Measurements from ENCODE around the gene IFIT1B. TPM values are rescaled to one million over a fixed set of nuclear protein-coding genes. Genes with fewer than 3 reads are reported as not detected.

IFIT1B gene
- total RNA-seq, 2 experiments from 2014 or later = 0.11 to 0.14 TPM

GRCh38 chr10:89342206-89342958 is 35.5 kb upstream of the IFIT1B start:
- intact Hi-C loops (cut with DNase I, micrococcal nuclease) = no loop called here
- peaks cover 6% of the 10 kb centered on the region for H3K4me1 Mint-ChIP-seq (ENCODE audit: low read depth)
- Histone ChIP-seq H3K27ac (ENCODE audit: low read depth in 1 of 2, low read length in 2 of 2) (no peak overlapping the region), H3K36me3 (ENCODE audit: insufficient read depth, low read length) (peaks cover 6% of the 10 kb centered on the region), H3K4me1 (ENCODE audit: insufficient read depth, low read length) (peaks cover 4% of the 10 kb centered on the region), H3K4me3 (ENCODE audit: low read length) (no peak overlapping the region), H3K27me3 (ENCODE audit: control insufficient read depth in 1 of 2, insufficient read depth in 2 of 2, low read length in 2 of 2) (no peaks in the 10 kb centered on the region), H3K9me3 (ENCODE audit: control insufficient read depth in 1 of 2, insufficient read depth in 1 of 2, low read length in 2 of 2) (no peaks in the 10 kb centered on the region)
- ChIA-PET CTCF (interaction anchor here (0.9 kb wide), 1 partner anchor 27 kb away, joined by 4 read pairs; no protein-coding TSS in a partner anchor), POLR2A (interaction anchor here (1.1 kb wide), 1 partner anchor 41 kb away, joined by 4 read pairs; the partner anchor contains the start of gene IFIT2)
- H3K4me3 Mint-ChIP-seq = no peak overlapping the region
- peaks cover 36% of the 10 kb centered on the region for H3K36me3 Mint-ChIP-seq (ENCODE audit: low read depth)
- no peak for ATAC-seq (ENCODE audit: poor library complexity)
- no peak overlapping the region for H3K27ac Mint-ChIP-seq
- DNase-seq = no peak
- H3K9me3 Mint-ChIP-seq = no peaks in the 10 kb centered on the region
- H3K27me3 Mint-ChIP-seq = no peaks in the 10 kb centered on the region
- no peak for TF ChIP-seq CTCF (IDR thresholded peaks at IDR 0.05)

GRCh38 chr10:89343089-89343767 is 34.6 kb upstream of the IFIT1B start:
- no peaks in the 10 kb centered on the region for H3K4me1 Mint-ChIP-seq (ENCODE audit: low read depth)
- no peaks in the 10 kb centered on the region for H3K9me3 Mint-ChIP-seq
- no peaks in the 10 kb centered on the region for H3K27me3 Mint-ChIP-seq
- ChIA-PET POLR2A (interaction anchor here (1.1 kb wide), 1 partner anchor 41 kb away, joined by 4 read pairs; the partner anchor contains the start of gene IFIT2), CTCF (no interaction called here)
- intact Hi-C loops (cut with DNase I, micrococcal nuclease) = no loop called here
- no peaks in the 10 kb centered on the region for H3K9me3 ChIP-seq (ENCODE audit: control insufficient read depth in 1 of 2, insufficient read depth in 1 of 2, low read length in 2 of 2)
- TF ChIP-seq CTCF (IDR thresholded peaks at IDR 0.05) = no peak
- H3K36me3 ChIP-seq (ENCODE audit: insufficient read depth, low read length) = peaks cover 6% of the 10 kb centered on the region
- no peak overlapping the region for H3K4me3 ChIP-seq (ENCODE audit: low read length)
- no peak overlapping the region for H3K27ac Mint-ChIP-seq
- H3K4me3 Mint-ChIP-seq = no peak overlapping the region
- DNase-seq (no peak), ATAC-seq (ENCODE audit: poor library complexity) (no peak)
- no peaks in the 10 kb centered on the region for H3K4me1 ChIP-seq (ENCODE audit: insufficient read depth, low read length)
- peaks cover 27% of the 10 kb centered on the region for H3K36me3 Mint-ChIP-seq (ENCODE audit: low read depth)
- H3K27me3 ChIP-seq (ENCODE audit: control insufficient read depth in 1 of 2, insufficient read depth in 2 of 2, low read length in 2 of 2) = no peaks in the 10 kb centered on the region
- H3K27ac ChIP-seq (ENCODE audit: low read depth in 1 of 2, low read length in 2 of 2) = no peak overlapping the region

GRCh38 chr10:89344156-89344555 is 33.7 kb upstream of the IFIT1B start:
- POLR2A ChIA-PET = no interaction called here
- peaks cover 18% of the 10 kb centered on the region for H3K36me3 Mint-ChIP-seq (ENCODE audit: low read depth)
- Histone ChIP-seq H3K27me3 (ENCODE audit: control insufficient read depth in 1 of 2, insufficient read depth in 2 of 2, low read length in 2 of 2) (no peaks in the 10 kb centered on the region), H3K27ac (ENCODE audit: low read depth in 1 of 2, low read length in 2 of 2) (no peak overlapping the region), H3K4me1 (ENCODE audit: insufficient read depth, low read length) (no peaks in the 10 kb centered on the region), H3K4me3 (ENCODE audit: low read length) (no peak overlapping the region), H3K36me3 (ENCODE audit: insufficient read depth, low read length) (peaks cover 2% of the 10 kb centered on the region), H3K9me3 (ENCODE audit: control insufficient read depth in 1 of 2, insufficient read depth in 1 of 2, low read length in 2 of 2) (no peaks in the 10 kb centered on the region)
- H3K27me3 Mint-ChIP-seq = no peaks in the 10 kb centered on the region
- CTCF ChIA-PET = no interaction called here
- no peaks in the 10 kb centered on the region for H3K9me3 Mint-ChIP-seq
- no peak for TF ChIP-seq CTCF (IDR thresholded peaks at IDR 0.05)
- no peak overlapping the region for H3K27ac Mint-ChIP-seq
- intact Hi-C loops (cut with DNase I, micrococcal nuclease) = no loop called here
- DNase-seq (no peak), ATAC-seq (ENCODE audit: poor library complexity) (no peak)
- no peaks in the 10 kb centered on the region for H3K4me1 Mint-ChIP-seq (ENCODE audit: low read depth)
- no peak overlapping the region for H3K4me3 Mint-ChIP-seq

All from CD4-positive, alpha-beta T cell (primary cell).